ENCODE measurements around the gene LUZP1. TPM values are rescaled to one million over a fixed set of nuclear protein-coding genes. Genes with fewer than 3 reads are reported as not detected.

Gene LUZP1
- total and polyA plus RNA-seq, 2 experiments from 2014 or later, result 23.3 to 27.6 TPM

DNA sequence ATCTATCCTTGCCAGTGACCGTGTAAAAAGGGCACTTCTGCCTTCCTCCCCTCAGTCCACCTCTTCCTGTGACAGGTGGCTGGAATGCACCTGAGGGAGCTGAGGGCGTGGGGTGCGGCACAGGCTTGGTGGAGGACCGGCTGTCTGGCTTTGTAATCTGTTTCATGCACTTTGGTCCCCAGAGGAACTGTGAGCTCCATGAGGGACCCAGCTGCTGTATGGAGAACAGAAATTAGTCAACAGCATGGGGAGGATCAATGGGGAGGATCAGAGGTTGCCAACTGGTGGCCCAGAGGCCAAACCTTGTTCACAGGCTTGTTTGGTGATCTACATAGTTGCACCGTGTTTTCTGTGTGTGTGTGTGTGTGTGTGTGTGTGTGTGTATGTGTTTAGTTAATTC, 19.0 kb upstream of the LUZP1 start:
- peak overlapping the region; percentile 79 for H3K27ac ChIP-seq
- WGBS (ENCODE audit: low lambda C conversion rate, missing lambda C conversion rate), result 53% methylated on average over 4 of the region's 5 CpGs
- peak; percentile 65 for DNase-seq (ENCODE audit: low spot score)
- H4K20me1 ChIP-seq (ENCODE audit: insufficient read depth, poor library complexity, severe bottlenecking), result no peaks in the 10 kb centered on the region
- no peaks in the 10 kb centered on the region for H3K79me2 ChIP-seq
- TF ChIP-seq EZH2 (IDR thresholded peaks at IDR 0.05; ENCODE audit: borderline replicate concordance), result no peak
- TF ChIP-seq EZH2phosphoT487 (IDR thresholded peaks at IDR 0.05; ENCODE audit: low read depth, severe bottlenecking, unreplicated experiment), result no peak
- no peak for TF ChIP-seq CTCF (IDR thresholded peaks at IDR 0.05; ENCODE audit: poor library complexity)
- no peaks in the 10 kb centered on the region for H3K36me3 ChIP-seq (replicated peaks; ENCODE audit: insufficient read depth, low read depth)
- H2AFZ ChIP-seq, result no peak overlapping the region
- H3K27me3 ChIP-seq, result no peaks in the 10 kb centered on the region
- H3K4me3 ChIP-seq, result no peak overlapping the region
- no peaks in the 10 kb centered on the region for H3K9me3 ChIP-seq (ENCODE audit: low read depth)
- H3K4me2 ChIP-seq, result no peak overlapping the region
- H3K9me2 ChIP-seq (replicated peaks; ENCODE audit: insufficient read depth), result no peaks in the 10 kb centered on the region
- no peaks in the 10 kb centered on the region for H3K4me1 ChIP-seq (ENCODE audit: insufficient read depth)

GRCh38 chr1:23185381-23185780, 16.7 kb upstream of the LUZP1 start:
- Histone ChIP-seq H3K4me1 (ENCODE audit: insufficient read depth) (no peaks in the 10 kb centered on the region), H3K27ac (no peak overlapping the region), H4K20me1 (ENCODE audit: insufficient read depth, poor library complexity, severe bottlenecking) (no peaks in the 10 kb centered on the region), H3K79me2 (no peaks in the 10 kb centered on the region), H3K9me3 (ENCODE audit: low read depth) (no peaks in the 10 kb centered on the region), H3K9me2 (replicated peaks; ENCODE audit: insufficient read depth) (no peaks in the 10 kb centered on the region), H3K4me3 (no peak overlapping the region), H3K36me3 (replicated peaks; ENCODE audit: insufficient read depth, low read depth) (no peaks in the 10 kb centered on the region), H2AFZ (no peak overlapping the region), H3K4me2 (no peak overlapping the region), H3K27me3 (no peaks in the 10 kb centered on the region)
- WGBS (ENCODE audit: low lambda C conversion rate, missing lambda C conversion rate), result 71% methylated on average over 4 of the region's 4 CpGs
- no peak for DNase-seq (ENCODE audit: low spot score)
- TF ChIP-seq CTCF (IDR thresholded peaks at IDR 0.05; ENCODE audit: poor library complexity), result no peak
- no peak for TF ChIP-seq EZH2 (IDR thresholded peaks at IDR 0.05; ENCODE audit: borderline replicate concordance)
- TF ChIP-seq EZH2phosphoT487 (IDR thresholded peaks at IDR 0.05; ENCODE audit: low read depth, severe bottlenecking, unreplicated experiment), result no peak

GRCh38 chr1:23184212-23184934, 15.7 kb upstream of the LUZP1 start:
- Histone ChIP-seq H3K27ac (no peak overlapping the region), H3K4me1 (ENCODE audit: insufficient read depth) (no peaks in the 10 kb centered on the region), H4K20me1 (ENCODE audit: insufficient read depth, poor library complexity, severe bottlenecking) (no peaks in the 10 kb centered on the region), H3K79me2 (no peaks in the 10 kb centered on the region), H3K36me3 (replicated peaks; ENCODE audit: insufficient read depth, low read depth) (no peaks in the 10 kb centered on the region), H2AFZ (peak overlapping the region; percentile 55), H3K4me2 (peak overlapping the region; percentile 73), H3K4me3 (no peak overlapping the region), H3K9me3 (ENCODE audit: low read depth) (no peaks in the 10 kb centered on the region), H3K27me3 (no peaks in the 10 kb centered on the region), H3K9me2 (replicated peaks; ENCODE audit: insufficient read depth) (no peaks in the 10 kb centered on the region)
- WGBS (ENCODE audit: low lambda C conversion rate, missing lambda C conversion rate), result 19% methylated on average over 10 of the region's 10 CpGs
- peak; percentile 69 for DNase-seq (ENCODE audit: low spot score)
- no peak for TF ChIP-seq EZH2phosphoT487 (IDR thresholded peaks at IDR 0.05; ENCODE audit: low read depth, severe bottlenecking, unreplicated experiment)
- peak; percentile 94 for TF ChIP-seq CTCF (IDR thresholded peaks at IDR 0.05; ENCODE audit: poor library complexity)
